ENCODE measurements around the gene CSTPP1.

Gene CSTPP1

GRCh38 chr11:47005441-47005840 is 68.9 kb downstream of the CSTPP1 start:
- Histone ChIP-seq H3K4me3 (ENCODE audit: low read depth, low read length, poor library complexity, severe bottlenecking) (no peak overlapping the region), H4K20me1 (ENCODE audit: insufficient read depth, low read length) (no peaks in the 10 kb centered on the region), H2AFZ (ENCODE audit: low read length) (no peak overlapping the region), H3K9ac (ENCODE audit: low read length) (no peak overlapping the region), H3K79me2 (ENCODE audit: insufficient read depth, low read length) (no peaks in the 10 kb centered on the region), H3K27me3 (ENCODE audit: insufficient read depth, low read length) (no peaks in the 10 kb centered on the region), H3F3A (ENCODE audit: insufficient read depth, low read length) (no peaks in the 10 kb centered on the region), H3K9me2 (ENCODE audit: low read depth, low read length) (no peaks in the 10 kb centered on the region), H3K4me1 (ENCODE audit: insufficient read depth, low read length, severe bottlenecking) (peaks cover 49% of the 10 kb centered on the region), H3K27ac (ENCODE audit: low read depth, low read length, poor library complexity, severe bottlenecking) (peak overlapping the region; percentile 78), H3K36me3 (ENCODE audit: insufficient read depth, low read length) (no peaks in the 10 kb centered on the region), H3K4me2 (ENCODE audit: low read length) (no peak overlapping the region), H3K9me3 (ENCODE audit: low read length) (no peaks in the 10 kb centered on the region)
- TF ChIP-seq CTCF (IDR thresholded peaks at IDR 0.05; ENCODE audit: low read length) (no peak), EZH2 (IDR thresholded peaks at IDR 0.05; ENCODE audit: borderline replicate concordance, low read length) (no peak)

- H3K4me1 ChIP-seq (ENCODE audit: insufficient read depth, low read length, severe bottlenecking) = peaks cover 27% of the 10 kb centered on the region
- no peak overlapping the region for H3K27ac ChIP-seq (ENCODE audit: low read depth, low read length, poor library complexity, severe bottlenecking)
- H3K9me2 ChIP-seq (ENCODE audit: low read depth, low read length) = no peaks in the 10 kb centered on the region
- H3K36me3 ChIP-seq (ENCODE audit: insufficient read depth, low read length) = no peaks in the 10 kb centered on the region
- no peak overlapping the region for H2AFZ ChIP-seq (ENCODE audit: low read length)
- no peaks in the 10 kb centered on the region for H3K79me2 ChIP-seq (ENCODE audit: insufficient read depth, low read length)
- TF ChIP-seq CTCF (IDR thresholded peaks at IDR 0.05; ENCODE audit: low read length) (no peak), EZH2 (IDR thresholded peaks at IDR 0.05; ENCODE audit: borderline replicate concordance, low read length) (no peak)
- no peak overlapping the region for H3K4me2 ChIP-seq (ENCODE audit: low read length)
- H3F3A ChIP-seq (ENCODE audit: insufficient read depth, low read length) = no peaks in the 10 kb centered on the region
- H3K9me3 ChIP-seq (ENCODE audit: low read length) = no peaks in the 10 kb centered on the region
- H3K27me3 ChIP-seq (ENCODE audit: insufficient read depth, low read length) = no peaks in the 10 kb centered on the region
- no peak overlapping the region for H3K9ac ChIP-seq (ENCODE audit: low read length)
- no peak overlapping the region for H3K4me3 ChIP-seq (ENCODE audit: low read depth, low read length, poor library complexity, severe bottlenecking)
- H4K20me1 ChIP-seq (ENCODE audit: insufficient read depth, low read length) = no peaks in the 10 kb centered on the region
Measured at GRCh38 chr11:47007579-47007978, 71.0 kb downstream of the CSTPP1 start.

- Histone ChIP-seq H3K79me2 (ENCODE audit: insufficient read depth, low read length) (no peaks in the 10 kb centered on the region), H4K20me1 (ENCODE audit: insufficient read depth, low read length) (no peaks in the 10 kb centered on the region), H3K27me3 (ENCODE audit: insufficient read depth, low read length) (no peaks in the 10 kb centered on the region), H3K4me3 (ENCODE audit: low read depth, low read length, poor library complexity, severe bottlenecking) (no peak overlapping the region), H3K27ac (ENCODE audit: low read depth, low read length, poor library complexity, severe bottlenecking) (no peak overlapping the region), H3K4me2 (ENCODE audit: low read length) (no peak overlapping the region), H3F3A (ENCODE audit: insufficient read depth, low read length) (no peaks in the 10 kb centered on the region), H3K9me2 (ENCODE audit: low read depth, low read length) (no peaks in the 10 kb centered on the region), H3K9me3 (ENCODE audit: low read length) (no peaks in the 10 kb centered on the region), H3K9ac (ENCODE audit: low read length) (no peak overlapping the region), H3K36me3 (ENCODE audit: insufficient read depth, low read length) (no peaks in the 10 kb centered on the region), H3K4me1 (ENCODE audit: insufficient read depth, low read length, severe bottlenecking) (peaks cover 11% of the 10 kb centered on the region), H2AFZ (ENCODE audit: low read length) (no peak overlapping the region)
- TF ChIP-seq CTCF (IDR thresholded peaks at IDR 0.05; ENCODE audit: low read length) = no peak
- no peak for TF ChIP-seq EZH2 (IDR thresholded peaks at IDR 0.05; ENCODE audit: borderline replicate concordance, low read length)
Measured at GRCh38 chr11:47010179-47010578, 73.6 kb downstream of the CSTPP1 start.

All from OCI-LY1 (cell line).